T-helper 2 cell (primary cell): ENCODE measurements around the gene HYAL1.

Experiments
- DNase-seq, 5 experiments: peaks; one replicate each; pipeline versions ENCODE4 v3.0.0 to v3.0.0-alpha.2; 2012 to 2022

Gene HYAL1

GRCh38 chr3:50334339-50335075, 31.1 kb upstream of the HYAL1 start:
- no peak for DNase-seq

- DNase-seq: peak in 1 of 5 experiments; percentile 43
Measured at GRCh38 chr3:50333744-50334328, 30.5 kb upstream of the HYAL1 start.

GRCh38 chr3:50331364-50331907, 28.1 kb upstream of the HYAL1 start:
- no peak for DNase-seq

GRCh38 chr3:50330330-50330729, 27.0 kb upstream of the HYAL1 start:
- DNase-seq: no peak

GRCh38 chr3:50327943-50328691, 24.7 kb upstream of the HYAL1 start, which contains the start of gene TUSC2:
Gene TUSC2 (minus strand): TSS chr3:50328223. CDS start chr3:50328099, 124 bp downstream.
- DNase-seq: peak; percentile 88 to 96 (median 92)

- no peak for DNase-seq
Measured at GRCh38 chr3:50327129-50327528, 23.8 kb upstream of the HYAL1 start.

- DNase-seq: no peak
Measured at GRCh38 chr3:50326182-50326541, 22.8 kb upstream of the HYAL1 start.

- no peak for DNase-seq
Measured at GRCh38 chr3:50325497-50326181, 22.3 kb upstream of the HYAL1 start.

- no peak for DNase-seq
Measured at GRCh38 chr3:50325113-50325480, 21.7 kb upstream of the HYAL1 start.

- peak in 3 of 5 experiments; percentile 44 to 51 (median 46) for DNase-seq
Measured at GRCh38 chr3:50324351-50325112, 21.2 kb upstream of the HYAL1 start.

GRCh38 chr3:50323614-50324199, 20.3 kb upstream of the HYAL1 start:
- DNase-seq: no peak

- DNase-seq: no peak
Measured at GRCh38 chr3:50323092-50323600, 19.8 kb upstream of the HYAL1 start.

- no peak for DNase-seq
Measured at GRCh38 chr3:50322386-50323091, 19.2 kb upstream of the HYAL1 start, which contains the start of gene HYAL2. Gene HYAL2 (minus strand): TSS chr3:50322745. CDS start chr3:50320489, 2,256 bp downstream.

- no peak for DNase-seq
Measured at GRCh38 chr3:50322115-50322385, 18.7 kb upstream of the HYAL1 start.

GRCh38 chr3:50321336-50322114, 18.2 kb upstream of the HYAL1 start:
- DNase-seq: peak; percentile 58 to 89 (median 71)

- DNase-seq: peak in 3 of 5 experiments; percentile 41 to 78 (median 43)
Measured at GRCh38 chr3:50320853-50321335, 17.5 kb upstream of the HYAL1 start.

GRCh38 chr3:50319894-50320625, 16.7 kb upstream of the HYAL1 start:
- DNase-seq: no peak

- no peak for DNase-seq
Measured at GRCh38 chr3:50319181-50319893, 16.0 kb upstream of the HYAL1 start.
